GM12891 (cell line): Measurements from ENCODE around the gene TCAIM.
"Not testable (repeated sequence)": the region's sequence is repeated elsewhere in the genome, so short reads cannot be mapped to it uniquely, and the experiment has no call there.

Experiments
- DNase-seq: peaks from one replicate; pipeline ENCODE4 v3.0.0; 2011; ENCODE audit warnings: low spot score; ENCODE audit not compliant: insufficient read length
- FAIRE-seq: peaks from 2 replicates; lab custom pipeline; 2011; peaks lifted over from hg19 to GRCh38; lab: Jason Lieb, UNC
- PAX5 ChIP-seq: IDR thresholded peaks from 2 replicates; pipeline ENCODE4 v1.6.1; 2011; ENCODE audit warnings: low read length, moderate library complexity, mild to moderate bottlenecking; ENCODE audit not compliant: insufficient read depth, severe bottlenecking
- POLR2A ChIP-seq: IDR thresholded peaks from 2 replicates; pipeline ENCODE4 v1.6.1; 2011; ENCODE audit warnings: low read depth, low read length, control low read depth
- POLR2AphosphoS5 ChIP-seq: IDR thresholded peaks from 2 replicates; pipeline ENCODE4 v1.6.1; 2011; ENCODE audit warnings: low read depth, low read length, control low read depth
- POU2F2 ChIP-seq: IDR thresholded peaks from 2 replicates; pipeline ENCODE4 v1.6.1; 2011; ENCODE audit warnings: low read depth, mild to moderate bottlenecking, control low read depth, low read length, moderate library complexity
- SPI1 ChIP-seq: IDR thresholded peaks from 2 replicates; pipeline ENCODE4 v1.6.1; 2011; ENCODE audit warnings: low read depth, low read length, control low read depth
- TAF1 ChIP-seq: IDR thresholded peaks from 2 replicates; pipeline ENCODE4 v1.6.1; 2011; ENCODE audit warnings: low read depth, low read length, control low read depth

Gene TCAIM

GRCh38 chr3:44414517-44415090, 76.0 kb downstream of the TCAIM start:
- TF ChIP-seq TAF1 (no peak), PAX5 (no peak), SPI1 (no peak), POU2F2 (no peak), POLR2A (no peak), POLR2AphosphoS5 (no peak)
- FAIRE-seq (no peak), DNase-seq (no peak)

- DNase-seq (no peak), FAIRE-seq (no peak)
- TF ChIP-seq POLR2A, result no peak
These were observed 76.9 kb downstream of the TCAIM start for GRCh38 chr3:44415421-44415820.

- no peak for DNase-seq
- TF ChIP-seq SPI1, result no peak
- TF ChIP-seq POU2F2, result no peak
- TF ChIP-seq POLR2AphosphoS5, result no peak
- TF ChIP-seq POLR2A, result no peak
- TF ChIP-seq TAF1, result no peak
- TF ChIP-seq PAX5, result no peak
- no peak for FAIRE-seq
These were observed 77.8 kb downstream of the TCAIM start for GRCh38 chr3:44416031-44417030.

- not testable (repeated sequence) for FAIRE-seq, DNase-seq
These were observed 79.6 kb downstream of the TCAIM start for GRCh38 chr3:44418118-44418517.

- FAIRE-seq (no peak), DNase-seq (no peak)
- TF ChIP-seq TAF1 (no peak), PAX5 (no peak), POLR2A (no peak), POU2F2 (no peak), POLR2AphosphoS5 (no peak), SPI1 (no peak)
These were observed 80.0 kb downstream of the TCAIM start for GRCh38 chr3:44418549-44418948.

GRCh38 chr3:44419116-44419922, 80.8 kb downstream of the TCAIM start:
- TF ChIP-seq TAF1, result no peak
- TF ChIP-seq POLR2A, result no peak
- TF ChIP-seq SPI1, result no peak
- no peak for TF ChIP-seq POU2F2
- TF ChIP-seq POLR2AphosphoS5, result no peak
- no peak for TF ChIP-seq PAX5
- DNase-seq, result no peak
- no peak for FAIRE-seq

- no peak for TF ChIP-seq POLR2AphosphoS5
- TF ChIP-seq POU2F2, result no peak
- no peak for TF ChIP-seq SPI1
- no peak for TF ChIP-seq PAX5
- no peak for TF ChIP-seq TAF1
- no peak for TF ChIP-seq POLR2A
- no peak for FAIRE-seq
- no peak for DNase-seq
These were observed 81.5 kb downstream of the TCAIM start for GRCh38 chr3:44419923-44420650.

- TF ChIP-seq POLR2A, result no peak
- no peak for TF ChIP-seq POLR2AphosphoS5
- TF ChIP-seq SPI1, result no peak
- TF ChIP-seq TAF1, result no peak
- no peak for TF ChIP-seq PAX5
- TF ChIP-seq POU2F2, result no peak
- no peak for FAIRE-seq
- no peak for DNase-seq
These were observed 82.1 kb downstream of the TCAIM start for GRCh38 chr3:44420676-44421075.

GRCh38 chr3:44421280-44421679, 82.7 kb downstream of the TCAIM start:
- TF ChIP-seq SPI1 (no peak), POLR2AphosphoS5 (no peak), POU2F2 (no peak)
- FAIRE-seq, result no peak
- no peak for DNase-seq
